Stimulated activated CD8-positive, alpha-beta memory T cell treated with anti-CD3 and anti-CD28 coated beads, Interleukin-12 subunit alpha, Interleukin-12 subunit beta, amount 100 ng/mL, for 4 hours (primary cell): Measurements from ENCODE around the gene TRABD2B.

ENCODE experiments used
- DNase-seq: peaks from one replicate; pipeline ENCODE4 v3.0.0-alpha.2; 2020; ENCODE audit warnings: low read depth

TRABD2B gene

GRCh38 chr1:47992720-47993415, 4.3 kb downstream of the TRABD2B start:
- no peak for DNase-seq

DNA sequence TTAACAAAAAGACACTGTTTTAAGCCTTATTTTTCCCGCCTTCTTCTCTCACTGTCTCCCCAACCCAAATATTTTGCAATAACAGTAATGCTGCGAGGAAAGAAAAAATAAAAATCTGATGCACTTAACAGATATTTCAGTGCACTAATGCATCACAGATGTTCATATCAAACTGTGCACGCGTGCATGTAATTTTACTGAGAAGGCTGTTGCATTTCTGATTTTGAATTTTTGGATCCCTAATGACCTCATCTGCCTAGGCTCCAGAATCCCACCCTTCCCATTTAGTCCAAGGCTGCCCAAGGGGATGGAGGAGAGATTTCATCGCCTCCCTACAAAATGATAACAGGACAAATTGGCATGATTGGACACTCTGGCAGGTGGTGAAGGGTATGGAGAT, 5.5 kb downstream of the TRABD2B start:
- no peak for DNase-seq

- no peak for DNase-seq
Measured at GRCh38 chr1:47991187-47991586, 6.0 kb downstream of the TRABD2B start.

- DNase-seq, result no peak
Measured at GRCh38 chr1:47990286-47990685, 6.9 kb downstream of the TRABD2B start.

DNA sequence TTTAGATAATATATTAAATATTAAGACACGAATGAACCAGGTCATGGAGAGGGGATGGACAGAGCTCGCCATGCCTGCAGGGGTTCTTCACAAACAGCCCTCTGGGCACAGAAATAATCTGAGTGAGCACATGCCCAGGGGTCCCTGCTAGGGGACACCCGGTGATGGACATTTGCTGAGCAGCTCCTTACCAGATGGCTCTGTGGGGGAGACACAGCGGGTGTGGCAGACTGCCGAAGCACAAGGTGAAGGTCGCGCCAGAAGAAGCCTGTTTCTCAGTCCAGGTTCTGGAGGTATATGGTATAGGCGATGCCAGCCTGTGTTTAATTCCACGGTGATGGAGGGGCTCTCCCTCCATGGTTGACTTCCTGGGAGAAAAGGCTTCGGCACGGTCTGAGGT, 9.6 kb downstream of the TRABD2B start:
- no peak for DNase-seq

DNA sequence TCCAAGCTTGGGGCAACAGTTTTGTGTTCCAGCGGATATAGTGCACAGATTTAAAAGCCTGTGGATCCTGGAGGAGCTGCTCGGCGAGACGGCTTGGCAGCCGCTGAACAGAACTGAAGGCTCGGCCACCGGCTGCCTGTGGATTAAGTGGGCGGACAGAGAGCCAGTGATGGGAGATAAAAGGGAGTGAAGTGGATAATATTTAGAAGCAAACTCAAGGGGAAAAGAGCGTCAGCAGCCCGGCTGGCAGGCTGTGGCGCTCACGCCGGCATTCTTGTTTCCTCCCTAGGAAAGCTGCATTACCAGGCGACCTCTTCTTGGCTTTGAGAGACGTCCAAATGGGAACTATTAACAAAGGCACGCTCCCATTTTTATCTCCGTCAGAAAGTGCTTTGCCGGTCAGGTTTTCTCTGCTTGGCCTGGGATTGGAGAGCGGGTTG, 10.4 kb downstream of the TRABD2B start:
- DNase-seq, result no peak

GRCh38 chr1:47985018-47985417, 12.2 kb downstream of the TRABD2B start:
- DNase-seq, result no peak

- DNase-seq, result no peak
Measured at GRCh38 chr1:47984175-47984789, 12.9 kb downstream of the TRABD2B start.

DNA sequence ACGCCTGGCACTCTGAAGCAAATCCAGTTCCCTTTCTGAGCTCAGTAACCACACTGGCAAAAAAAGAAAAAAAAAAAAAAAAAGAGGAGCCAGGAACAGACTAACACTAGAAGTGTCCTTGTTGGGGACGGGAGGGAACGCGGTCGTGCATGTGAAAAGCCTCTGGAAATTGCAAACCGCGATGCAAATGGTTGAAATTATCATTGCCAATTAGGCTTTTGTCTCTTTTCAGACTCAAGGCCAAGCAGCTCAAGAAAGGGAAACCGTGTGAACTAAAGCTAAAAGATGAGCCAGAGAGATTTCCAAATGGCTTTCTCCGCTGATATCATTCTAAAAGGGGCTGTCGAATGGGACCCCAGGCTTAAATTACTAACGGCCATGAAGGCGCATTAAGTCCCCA, 13.5 kb downstream of the TRABD2B start:
- DNase-seq, result no peak

DNA sequence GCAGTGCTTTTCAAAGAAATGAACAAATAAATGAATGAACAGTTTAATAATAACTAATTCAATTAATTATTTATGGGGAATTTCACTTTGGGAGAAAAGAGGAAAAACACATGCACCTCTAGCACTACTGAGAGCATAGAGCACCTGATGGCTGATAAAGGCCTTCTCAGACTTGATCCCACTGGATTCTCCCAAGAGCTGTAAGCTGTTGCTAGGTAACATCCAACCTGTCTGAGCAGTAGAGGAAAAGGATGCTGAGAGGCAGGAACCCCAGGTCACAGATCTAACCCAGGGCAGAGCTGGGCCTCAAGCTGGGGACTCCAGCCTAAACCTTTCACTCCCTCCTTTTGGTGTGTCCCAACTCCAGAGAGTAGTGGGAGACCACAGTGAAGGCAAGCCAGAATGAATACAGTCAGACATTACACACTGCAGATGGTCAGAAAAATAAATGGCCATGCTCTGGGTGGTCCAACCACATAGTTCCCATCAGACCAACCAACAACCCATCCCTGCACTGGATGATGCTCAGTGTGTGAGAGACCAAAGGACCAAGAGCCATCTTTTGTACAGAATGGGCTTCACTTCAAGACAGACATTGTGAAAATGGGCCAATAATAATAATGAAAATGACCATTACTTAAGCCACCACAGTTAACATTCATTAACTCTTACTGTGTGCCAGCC, 15.4 kb downstream of the TRABD2B start:
- DNase-seq, result no peak

DNA sequence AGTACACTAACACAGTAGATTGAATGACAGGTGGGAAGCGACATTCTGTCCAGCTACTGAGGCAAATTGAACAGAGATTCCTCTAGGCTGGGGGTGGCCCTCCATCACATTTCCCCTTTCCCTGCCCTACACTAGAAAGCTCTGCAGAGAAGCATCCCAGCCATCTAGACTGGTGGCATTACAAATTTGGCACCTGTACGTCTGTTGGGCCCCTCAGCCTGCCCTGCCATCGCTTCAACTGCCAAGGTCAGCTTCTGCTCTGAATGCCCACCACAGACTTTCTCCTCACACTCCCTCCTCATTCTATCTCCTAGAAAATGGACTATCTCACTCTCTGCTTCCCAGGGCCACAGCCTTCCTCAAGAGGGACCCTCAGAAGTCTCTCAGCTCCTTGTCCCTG, 16.7 kb downstream of the TRABD2B start:
- no peak for DNase-seq

DNA sequence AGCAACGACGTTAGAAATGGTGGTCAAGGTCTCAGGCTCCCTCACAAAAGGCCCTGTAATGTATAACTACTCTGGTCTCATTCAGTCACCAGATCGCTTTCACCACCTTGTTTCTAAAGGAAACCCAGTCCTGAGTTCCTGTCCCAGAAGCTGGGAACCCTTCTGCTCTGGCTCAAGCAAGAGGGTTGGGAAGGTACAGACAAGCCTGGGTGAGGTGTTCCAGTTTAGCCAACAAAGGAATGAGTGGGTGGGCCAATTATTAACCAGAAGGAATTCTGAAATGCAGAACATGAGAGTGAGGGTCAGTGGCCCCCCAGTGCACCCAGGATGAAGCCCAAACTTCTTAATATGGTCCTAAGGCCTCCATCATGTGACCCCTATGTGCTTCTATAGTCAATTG, 17.5 kb downstream of the TRABD2B start:
- DNase-seq, result no peak

DNA sequence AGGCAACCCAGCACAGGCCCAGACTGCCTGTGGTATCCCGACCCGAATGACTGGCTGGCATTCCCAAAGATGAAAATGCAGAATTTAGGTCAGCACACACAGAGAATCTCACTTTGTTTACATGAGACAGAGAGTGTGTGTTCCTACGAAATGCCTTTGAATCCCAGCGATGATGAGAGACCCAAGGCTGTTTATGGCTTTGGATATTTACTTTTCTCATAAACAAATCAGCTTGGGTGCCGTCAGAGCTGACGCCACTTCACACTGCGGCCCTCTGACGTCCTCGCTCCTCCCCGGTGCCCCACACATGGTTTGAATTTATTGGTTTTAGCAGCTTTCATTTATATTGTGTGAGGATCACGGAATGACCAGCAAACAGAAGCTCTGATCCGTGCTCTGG, 18.7 kb downstream of the TRABD2B start:
- DNase-seq, result no peak

DNA sequence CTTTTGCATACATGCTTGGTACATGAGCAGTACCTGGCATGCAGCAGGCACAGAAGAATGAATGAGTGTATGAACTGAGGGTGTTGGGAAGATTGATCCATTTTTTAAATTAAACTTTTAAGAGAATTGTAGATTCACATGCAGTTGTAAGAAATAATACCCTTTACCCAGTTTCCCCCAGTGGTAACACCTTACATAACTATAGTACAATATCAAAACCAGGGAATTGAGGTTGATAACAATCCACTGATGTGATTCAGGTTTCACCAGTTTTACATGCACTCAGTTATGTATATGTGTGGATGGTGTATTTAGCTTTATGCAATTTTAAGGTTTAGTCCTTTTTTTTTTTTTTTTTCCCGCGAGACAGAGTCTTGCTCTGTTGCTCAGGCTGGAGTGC, 20.5 kb downstream of the TRABD2B start:
- no peak for DNase-seq

- DNase-seq, result no peak
Measured at GRCh38 chr1:47976267-47976666, 20.9 kb downstream of the TRABD2B start.

DNA sequence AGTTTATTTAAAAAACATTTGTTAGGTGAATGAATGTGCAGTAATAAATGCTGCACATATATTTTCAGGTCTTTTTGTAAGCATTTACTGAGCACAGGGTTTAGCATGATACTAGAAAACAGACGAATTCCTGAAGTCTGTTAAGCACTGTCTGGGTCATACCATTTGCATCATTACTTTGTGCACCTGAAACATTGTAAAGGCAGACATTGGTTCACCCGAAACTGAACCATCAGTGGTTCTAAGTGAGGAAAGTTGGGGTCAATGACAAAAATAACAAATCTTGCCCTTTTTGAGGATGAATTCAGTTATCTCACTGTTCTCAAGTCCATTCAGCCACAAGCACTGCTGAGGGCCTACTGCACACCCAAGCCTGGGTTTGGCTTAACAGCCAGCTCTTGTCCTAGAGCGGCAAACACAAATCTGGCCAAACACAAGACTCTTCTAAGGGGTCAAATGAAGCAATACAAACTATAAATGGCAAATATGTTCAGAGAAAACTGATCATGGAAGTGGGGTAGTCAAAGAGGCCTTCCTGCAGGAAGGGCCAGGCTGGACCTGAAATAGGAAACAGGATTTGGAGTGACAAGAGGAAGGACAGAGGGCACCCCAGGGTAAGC, 21.8 kb downstream of the TRABD2B start:
- DNase-seq, result no peak

GRCh38 chr1:47972864-47973432, 24.2 kb downstream of the TRABD2B start:
- no peak for DNase-seq

- DNase-seq, result no peak
Measured at GRCh38 chr1:47971385-47972160, 25.6 kb downstream of the TRABD2B start.

DNA sequence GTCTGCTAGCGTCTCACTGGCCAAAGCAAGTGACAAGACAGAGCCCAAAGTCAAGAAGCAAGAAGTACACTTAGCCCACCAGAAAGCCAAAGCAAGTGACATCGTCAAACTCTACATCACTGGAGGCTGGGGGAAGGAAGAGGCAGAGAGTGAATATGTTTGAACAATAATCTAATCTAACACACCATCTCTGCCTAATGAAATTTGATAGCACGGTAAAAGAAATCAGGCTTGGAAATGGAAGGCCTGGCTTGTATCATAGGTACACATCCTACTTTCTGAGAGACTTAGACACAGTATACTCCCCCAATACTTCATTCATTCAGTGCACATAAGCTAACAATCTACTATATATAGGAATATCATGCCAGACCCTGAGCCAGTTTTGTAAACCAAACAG, 26.3 kb downstream of the TRABD2B start:
- DNase-seq, result no peak

- no peak for DNase-seq
Measured at GRCh38 chr1:47969478-47969877, 27.7 kb downstream of the TRABD2B start.

GRCh38 chr1:47968556-47968888, 28.7 kb downstream of the TRABD2B start:
- no peak for DNase-seq
